NCI-H1105 treated with DMSO at 0.1 percent for 48 hours (cell line): ENCODE data around the gene SLC9C1.
A peak's percentile ranks its signal among the peaks of the same experiment; 100 is the strongest.

Experiments
- DNase-seq: peaks from one replicate; lab custom pipeline; 2025; lab: John Stamatoyannopoulos, UW

The SLC9C1 gene

GRCh38 chr3:112111785-112112402, 182.1 kb downstream of the SLC9C1 start:
- peak; percentile 89 for DNase-seq

- DNase-seq: peak; percentile 83
Measured at GRCh38 chr3:112109322-112109721, 184.7 kb downstream of the SLC9C1 start.

- no peak for DNase-seq
Measured at GRCh38 chr3:112104774-112105173, 189.2 kb downstream of the SLC9C1 start.

GRCh38 chr3:112101916-112102315, 192.1 kb downstream of the SLC9C1 start:
- no peak for DNase-seq

- peak; percentile 64 for DNase-seq
Measured at GRCh38 chr3:112097378-112097777, 196.6 kb downstream of the SLC9C1 start.

- no peak for DNase-seq
Measured at GRCh38 chr3:112096176-112096575, 197.8 kb downstream of the SLC9C1 start.

- DNase-seq: no peak
Measured at GRCh38 chr3:112095731-112096130, 198.3 kb downstream of the SLC9C1 start.

GRCh38 chr3:112093180-112093522, 200.9 kb downstream of the SLC9C1 start:
- no peak for DNase-seq

GRCh38 chr3:112092496-112093179, 201.4 kb downstream of the SLC9C1 start:
- no peak for DNase-seq

GRCh38 chr3:112090887-112091586, 203.0 kb downstream of the SLC9C1 start:
- DNase-seq: no peak
